Caco-2 (cell line): Measurements from ENCODE around the gene CTNNA2. TPM values are rescaled to one million over a fixed set of nuclear protein-coding genes. Genes with fewer than 3 reads are reported as not detected.

Experiments
- BruUV-seq: library from RNA; stranded (reverse); fragments of 400-500 nt; replicated peaks from 2 replicates; lab custom pipeline; 2021; lab: Mats Ljungman, UMichigan
- CTCF ChIA-PET: fragments of 300-600 bp; sonication (Branson Sonifier 250); formaldehyde crosslinking; loops from one replicate; lab custom pipeline; 2022; ENCODE audit warnings: antibody characterized with exemption; lab: Charles Lee
- POLR2A ChIA-PET: fragments of 300-600 bp; sonication (Branson Sonifier 250); formaldehyde crosslinking; loops from one replicate; lab custom pipeline; 2022; ENCODE audit warnings: antibody characterized with exemption; lab: Charles Lee
- DNase-seq, 2 experiments: peaks; one replicate each; pipeline versions ENCODE4 v3.0.0 to v3.0.0-alpha.2; 2020 to 2022
- H3K27me3 ChIP-seq: replicated peaks from 2 replicates; pipeline ENCODE4 v1.6.0; 2011; ENCODE audit warnings: low read length; ENCODE audit not compliant: control insufficient read depth, insufficient read depth
- H3K36me3 ChIP-seq: 2 replicates; pipeline ENCODE4 v1.5.1; 2011; ENCODE audit warnings: low read length; ENCODE audit not compliant: control insufficient read depth, insufficient read depth
- H3K4me1 ChIP-seq: fragments of 250-450 bp; sonication (Bioruptor Pico); 2 replicates; pipeline ENCODE4 v1.5.1; 2020; ENCODE audit warnings: mild to moderate bottlenecking
- H3K4me3 ChIP-seq: 2 replicates; pipeline ENCODE4 v1.5.1; 2011; ENCODE audit warnings: low read depth, mild to moderate bottlenecking, control low read depth, low read length
- H3K9me3 ChIP-seq: fragments of 250-450 bp; sonication (Bioruptor Pico); 2 replicates; pipeline ENCODE4 v1.5.1; 2020; ENCODE audit warnings: mild to moderate bottlenecking, moderate library complexity
- H3K27ac Mint-ChIP-seq: one replicate; pipeline ENCODE4 v1.8.0; 2022; ENCODE audit warnings: mixed read lengths; ENCODE audit not compliant: unreplicated experiment
- H3K27me3 Mint-ChIP-seq: one replicate; pipeline ENCODE4 v1.8.0; 2022; ENCODE audit warnings: mixed read lengths; ENCODE audit not compliant: insufficient read depth, unreplicated experiment
- H3K36me3 Mint-ChIP-seq: one replicate; pipeline ENCODE4 v1.8.0; 2022; ENCODE audit warnings: mild to moderate bottlenecking, mixed read lengths; ENCODE audit not compliant: insufficient read depth, unreplicated experiment
- H3K4me1 Mint-ChIP-seq: one replicate; pipeline ENCODE4 v1.8.0; 2022; ENCODE audit warnings: low read depth, mixed read lengths; ENCODE audit not compliant: unreplicated experiment
- H3K4me3 Mint-ChIP-seq: one replicate; pipeline ENCODE4 v1.8.0; 2022; ENCODE audit warnings: mild to moderate bottlenecking, moderate library complexity, mixed read lengths; ENCODE audit not compliant: unreplicated experiment
- H3K9me3 Mint-ChIP-seq: one replicate; pipeline ENCODE4 v1.8.0; 2022; ENCODE audit warnings: mixed read lengths; ENCODE audit not compliant: unreplicated experiment
- intact Hi-C: fragments of 100-400 bp; cut with micrococcal nuclease; formaldehyde crosslinking; loops from one replicate; pipeline ENCODE4 v1.10.0; 2022; ENCODE audit not compliant: unreplicated experiment
- total RNA-seq: library from RNA; stranded (reverse); gene quantifications from 2 replicates; pipeline ENCODE4 v1.2.3, GENCODE V29; 2022
- TF ChIP-seq, protein P1 (sequence below), 2 experiments: fragments of 200-600 bp in 1 of 2; IDR thresholded peaks; 1 replicate in 1 of 2; 2 replicates in 1 of 2; pipeline versions ENCODE4 v1.5.1 to v1.8.0; 2011 to 2022; ENCODE audit warnings: antibody characterized with exemption in 1 of 2, control low read depth in 1 of 2, inconsistent platforms in 1 of 2, low read depth in 1 of 2, low read length in 1 of 2, mild to moderate bottlenecking in 1 of 2, moderate library complexity in 1 of 2; ENCODE audit not compliant: insufficient read depth in 1 of 2, severe bottlenecking in 1 of 2, unreplicated experiment in 1 of 2

CTNNA2 gene
- total RNA-seq, 1 experiment from 2014 or later = not detected

DNA sequence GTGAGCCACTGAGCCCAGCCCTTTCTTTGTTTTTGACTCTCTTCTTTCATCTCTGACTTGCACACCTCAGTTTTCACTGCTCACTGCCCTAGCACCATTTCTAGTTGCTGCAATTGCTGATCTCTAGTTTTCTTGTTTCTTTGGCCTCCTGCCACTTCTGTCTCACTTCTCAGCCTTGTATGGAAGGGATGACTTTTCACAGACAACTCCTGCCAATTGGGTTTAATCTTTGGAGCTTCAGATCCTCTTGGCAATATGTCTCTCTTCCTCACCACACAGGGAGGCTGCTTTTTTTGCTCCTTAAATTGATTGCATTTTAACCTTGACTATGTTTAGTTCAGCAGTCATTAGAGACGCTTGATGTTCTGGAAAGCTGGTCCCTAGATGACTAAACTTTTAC lies 323.1 kb downstream of the CTNNA2 start:
- Mint-ChIP-seq H3K27ac (no peak overlapping the region), H3K4me3 (no peak overlapping the region), H3K36me3 (no peaks in the 10 kb centered on the region), H3K27me3 (peaks cover 9% of the 10 kb centered on the region), H3K9me3 (peaks cover 7% of the 10 kb centered on the region), H3K4me1 (no peaks in the 10 kb centered on the region)
- TF ChIP-seq, protein P1, sequence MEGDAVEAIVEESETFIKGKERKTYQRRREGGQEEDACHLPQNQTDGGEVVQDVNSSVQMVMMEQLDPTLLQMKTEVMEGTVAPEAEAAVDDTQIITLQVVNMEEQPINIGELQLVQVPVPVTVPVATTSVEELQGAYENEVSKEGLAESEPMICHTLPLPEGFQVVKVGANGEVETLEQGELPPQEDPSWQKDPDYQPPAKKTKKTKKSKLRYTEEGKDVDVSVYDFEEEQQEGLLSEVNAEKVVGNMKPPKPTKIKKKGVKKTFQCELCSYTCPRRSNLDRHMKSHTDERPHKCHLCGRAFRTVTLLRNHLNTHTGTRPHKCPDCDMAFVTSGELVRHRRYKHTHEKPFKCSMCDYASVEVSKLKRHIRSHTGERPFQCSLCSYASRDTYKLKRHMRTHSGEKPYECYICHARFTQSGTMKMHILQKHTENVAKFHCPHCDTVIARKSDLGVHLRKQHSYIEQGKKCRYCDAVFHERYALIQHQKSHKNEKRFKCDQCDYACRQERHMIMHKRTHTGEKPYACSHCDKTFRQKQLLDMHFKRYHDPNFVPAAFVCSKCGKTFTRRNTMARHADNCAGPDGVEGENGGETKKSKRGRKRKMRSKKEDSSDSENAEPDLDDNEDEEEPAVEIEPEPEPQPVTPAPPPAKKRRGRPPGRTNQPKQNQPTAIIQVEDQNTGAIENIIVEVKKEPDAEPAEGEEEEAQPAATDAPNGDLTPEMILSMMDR (IDR thresholded peaks at IDR 0.05; ENCODE audit: insufficient read depth in 1 of 2, low read depth in 1 of 2, low read length in 1 of 2, severe bottlenecking in 1 of 2, unreplicated experiment in 1 of 2) = no peak
- POLR2A ChIA-PET = no interaction called here
- intact Hi-C loops = no loop called here
- CTCF ChIA-PET = no interaction called here
- Histone ChIP-seq H3K27me3 (no peaks in the 10 kb centered on the region), H3K36me3 (no peaks in the 10 kb centered on the region), H3K9me3 (no peaks in the 10 kb centered on the region), H3K4me1 (no peaks in the 10 kb centered on the region), H3K4me3 (no peak overlapping the region)
- BruUV-seq = no TSS peak
- DNase-seq = no peak

DNA sequence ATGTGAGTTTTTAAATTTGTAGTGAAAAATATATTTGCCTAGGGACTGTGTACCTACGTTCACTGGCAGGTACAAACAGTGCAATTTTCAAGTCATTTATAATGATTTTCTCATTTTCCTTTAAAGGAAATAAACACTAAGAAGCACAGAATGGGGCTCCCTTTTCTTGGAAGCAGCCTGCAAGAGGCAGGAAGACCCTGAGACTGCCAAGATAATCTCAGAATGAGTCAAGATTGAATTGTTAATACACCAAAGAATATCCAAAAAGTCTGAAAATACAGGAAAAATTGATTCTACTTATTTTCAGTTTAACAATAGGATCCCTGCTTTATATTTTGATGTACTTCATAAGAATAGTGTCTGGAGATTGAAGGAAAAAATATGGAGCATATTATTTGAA lies 331.2 kb downstream of the CTNNA2 start:
- CTCF ChIA-PET = no interaction called here
- Mint-ChIP-seq H3K4me1 (no peaks in the 10 kb centered on the region), H3K36me3 (no peaks in the 10 kb centered on the region), H3K4me3 (no peak overlapping the region), H3K9me3 (no peaks in the 10 kb centered on the region), H3K27me3 (peaks cover 7% of the 10 kb centered on the region), H3K27ac (no peak overlapping the region)
- intact Hi-C loops = no loop called here
- no TSS peak for BruUV-seq
- Histone ChIP-seq H3K9me3 (no peaks in the 10 kb centered on the region), H3K27me3 (no peaks in the 10 kb centered on the region), H3K4me3 (no peak overlapping the region), H3K36me3 (no peaks in the 10 kb centered on the region), H3K4me1 (no peaks in the 10 kb centered on the region)
- DNase-seq = no peak
- POLR2A ChIA-PET = no interaction called here
- TF ChIP-seq, protein P1 (IDR thresholded peaks at IDR 0.05; ENCODE audit: insufficient read depth in 1 of 2, low read depth in 1 of 2, low read length in 1 of 2, severe bottlenecking in 1 of 2, unreplicated experiment in 1 of 2) = no peak

DNA sequence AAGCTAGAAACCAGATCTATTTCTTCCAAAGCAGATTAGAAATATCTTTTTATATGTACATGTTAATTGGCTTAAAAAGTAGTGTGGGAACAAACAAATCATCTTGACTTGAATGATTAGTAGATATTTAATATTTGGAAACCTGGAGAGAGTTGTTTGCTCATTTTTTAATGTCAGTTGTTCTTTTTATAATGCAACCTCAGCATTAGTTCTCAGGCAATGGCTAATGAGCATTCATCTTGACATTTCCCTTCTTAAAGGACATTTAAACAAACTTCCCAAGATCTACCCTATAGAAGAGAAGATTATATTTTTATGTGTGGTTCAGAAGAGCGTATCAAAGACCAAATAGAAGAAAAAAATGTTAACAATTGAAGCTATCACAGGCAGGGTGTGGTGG lies 334.0 kb downstream of the CTNNA2 start:
- Histone ChIP-seq H3K4me1 (no peaks in the 10 kb centered on the region), H3K27me3 (no peaks in the 10 kb centered on the region), H3K9me3 (no peaks in the 10 kb centered on the region), H3K36me3 (no peaks in the 10 kb centered on the region), H3K4me3 (no peak overlapping the region)
- intact Hi-C loops = no loop called here
- Mint-ChIP-seq H3K27ac (no peak overlapping the region), H3K27me3 (peaks cover 7% of the 10 kb centered on the region), H3K9me3 (no peaks in the 10 kb centered on the region), H3K4me3 (no peak overlapping the region), H3K36me3 (no peaks in the 10 kb centered on the region), H3K4me1 (no peaks in the 10 kb centered on the region)
- CTCF ChIA-PET = no interaction called here
- BruUV-seq = no TSS peak
- TF ChIP-seq, protein P1 (IDR thresholded peaks at IDR 0.05; ENCODE audit: insufficient read depth in 1 of 2, low read depth in 1 of 2, low read length in 1 of 2, severe bottlenecking in 1 of 2, unreplicated experiment in 1 of 2) = no peak
- POLR2A ChIA-PET = no interaction called here
- no peak for DNase-seq
